HepG2 (cell line): ENCODE results near the gene MXRA7. TPM values are rescaled to one million over a fixed set of nuclear protein-coding genes. Genes with fewer than 3 reads are reported as not detected.

Source experiments
- CREB1 ChIP-seq, 2 experiments: fragments of 450-650 bp in 1 of 2; IDR thresholded peaks; 2 replicates each; pipeline ENCODE4 v1.6.1; 2016 to 2017; ENCODE audit warnings: control low read depth in 1 of 2, mild to moderate bottlenecking in 1 of 2, missing compliant biosample characterization in 1 of 2, missing genetic modification characterization in 1 of 2
- E2F1 ChIP-seq: sonication (generic); formaldehyde crosslinking; IDR thresholded peaks from 2 replicates; pipeline ENCODE4 v1.5.0; 2020; ENCODE audit warnings: missing genetic modification reagents
- HNF1B ChIP-seq: sonication (generic); formaldehyde crosslinking; IDR thresholded peaks from 2 replicates; pipeline ENCODE4 v1.5.1; 2020; ENCODE audit warnings: mild to moderate bottlenecking, moderate library complexity, missing genetic modification reagents
- HNRNPL ChIP-seq: fragments of 200-400 bp; formaldehyde crosslinking; IDR thresholded peaks from 2 replicates; pipeline ENCODE4 v1.6.1; 2017; ENCODE audit warnings: mild to moderate bottlenecking, low read depth, low read length
- KDM2A ChIP-seq: sonication (generic); formaldehyde crosslinking; IDR thresholded peaks from 2 replicates; pipeline ENCODE4 v1.4.0; 2020; ENCODE audit warnings: low read depth, missing genetic modification reagents, borderline replicate concordance
- PITX1 ChIP-seq: sonication (generic); formaldehyde crosslinking; IDR thresholded peaks from 2 replicates; pipeline ENCODE4 v1.5.1; 2020; ENCODE audit warnings: mild to moderate bottlenecking, missing genetic modification reagents
- RARA ChIP-seq: IDR thresholded peaks from 2 replicates; pipeline ENCODE4 v1.6.1; 2016; ENCODE audit warnings: missing genetic modification reagents, missing compliant biosample characterization
- SMAD9 ChIP-seq: sonication (generic); formaldehyde crosslinking; IDR thresholded peaks from 2 replicates; pipeline ENCODE4 v1.5.1; 2020; ENCODE audit warnings: mild to moderate bottlenecking, missing genetic modification reagents
- TBL1XR1 ChIP-seq: fragments of 150-350 bp; IDR thresholded peaks from 2 replicates; pipeline ENCODE4 v1.6.1; 2014; ENCODE audit warnings: borderline replicate concordance, low read length; ENCODE audit not compliant: partially characterized antibody
- TBP ChIP-seq: sonication (generic); formaldehyde crosslinking; IDR thresholded peaks from 2 replicates; pipeline ENCODE4 v1.5.0; 2020; ENCODE audit warnings: missing genetic modification reagents
- ZBTB10 ChIP-seq: sonication (generic); formaldehyde crosslinking; IDR thresholded peaks from 2 replicates; pipeline ENCODE4 v1.4.0; 2020; ENCODE audit warnings: missing genetic modification reagents, borderline replicate concordance
- ZBTB21 ChIP-seq: sonication (generic); formaldehyde crosslinking; IDR thresholded peaks from 2 replicates; pipeline ENCODE4 v1.4.0; 2020; ENCODE audit warnings: missing genetic modification reagents
- ZBTB8A ChIP-seq: sonication (generic); formaldehyde crosslinking; IDR thresholded peaks from 2 replicates; pipeline ENCODE4 v1.4.0; 2020; ENCODE audit warnings: mild to moderate bottlenecking, low read depth, missing genetic modification reagents, borderline replicate concordance
- ZNF17 ChIP-seq: sonication (generic); formaldehyde crosslinking; IDR thresholded peaks from 2 replicates; pipeline ENCODE4 v1.5.0; 2020; ENCODE audit warnings: mild to moderate bottlenecking, missing genetic modification reagents
- ZNF24 ChIP-seq: fragments of 450-650 bp; IDR thresholded peaks from 2 replicates; pipeline ENCODE4 v1.6.1; 2017; ENCODE audit warnings: antibody characterized with exemption, mild to moderate bottlenecking
- ZNF432 ChIP-seq: sonication (generic); formaldehyde crosslinking; IDR thresholded peaks from 2 replicates; pipeline ENCODE4 v1.5.0; 2020; ENCODE audit warnings: missing genetic modification reagents, mild to moderate bottlenecking, borderline replicate concordance
- ZNF510 ChIP-seq: sonication (generic); formaldehyde crosslinking; IDR thresholded peaks from 2 replicates; pipeline ENCODE4 v1.4.0; 2020; ENCODE audit warnings: low read depth, mild to moderate bottlenecking, missing genetic modification reagents
- ZNF660 ChIP-seq: sonication (generic); formaldehyde crosslinking; IDR thresholded peaks from 2 replicates; pipeline ENCODE4 v1.5.1; 2020; ENCODE audit warnings: mild to moderate bottlenecking, low read depth, missing genetic modification reagents, borderline replicate concordance
- ZNF678 ChIP-seq: sonication (generic); formaldehyde crosslinking; IDR thresholded peaks from 2 replicates; pipeline ENCODE4 v1.4.0; 2020; ENCODE audit warnings: mild to moderate bottlenecking, missing genetic modification reagents
- ZNF773 ChIP-seq: sonication (generic); formaldehyde crosslinking; IDR thresholded peaks from 2 replicates; pipeline ENCODE4 v1.4.0; 2020; ENCODE audit warnings: missing genetic modification reagents, borderline replicate concordance
- polyA plus RNA-seq, 8 experiments: library from polyadenylated mRNA; depleted of rRNA in 3 of 8; stranded (reverse) in 7 of 8; unstranded in 1 of 8; fragments of >200 nt; fragmentation: Illumina TruSeq in 4 of 8; extraction: Trizol in 4 of 8; gene quantifications; 2 replicates each; pipeline versions ENCODE4 v1.2.1 to v1.2.3, GENCODE V29; 2011 to 2016; ENCODE audit warnings: low read depth in 4 of 8, missing spikeins in 1 of 8, mixed read lengths in 1 of 8; ENCODE audit not compliant: insufficient read depth in 1 of 8
- total RNA-seq, 5 experiments: library from RNA; depleted of rRNA; stranded (reverse); fragments of >200 nt; fragmentation: Illumina TruSeq; extraction: Trizol; gene quantifications; 2 replicates each; pipeline ENCODE4 v1.2.3, GENCODE V29; 2016; ENCODE audit warnings: low read depth in 1 of 5
- TF ChIP-seq, protein P1 (sequence below): sonication (generic); formaldehyde crosslinking; IDR thresholded peaks from 2 replicates; pipeline ENCODE4 v1.9.0; 2021; ENCODE audit warnings: missing genetic modification reagents, mild to moderate bottlenecking, borderline replicate concordance

MXRA7 gene
- total and polyA plus RNA-seq, 2 of the 13 experiments (the other 11 are each of a cell fraction or from before 2014, with no cell fraction given): 44.8 to 112 TPM

GRCh38 chr17:76671123-76671911 is 39.4 kb downstream of the MXRA7 start (continued):
- TF ChIP-seq ZBTB21 (CRISPR knock-in tag) (0 out of 2 replicates have a peak, but pooled peaks have one; percentile 6), ZNF24 (no peak), TBP (CRISPR knock-in tag) (no peak), SMAD9 (CRISPR knock-in tag) (0 out of 2 replicates have a peak, but pooled peaks have one; percentile 48), E2F1 (CRISPR knock-in tag) (peak; percentile 62; the same call in 1 of the 2 replicates), KDM2A (CRISPR knock-in tag) (peak; percentile 87), PITX1 (CRISPR knock-in tag) (peak; percentile 97), ZBTB10 (no peak), ZNF678 (CRISPR knock-in tag) (no peak), ZNF660 (CRISPR knock-in tag) (no peak), ZNF432 (no peak), ZNF773 (CRISPR knock-in tag) (no peak), HNRNPL (peak; percentile 87), ZNF17 (no peak), RARA (CRISPR knock-in tag) (peak; percentile 69), ZBTB8A (CRISPR knock-in tag) (no peak), CREB1 (IDR thresholded peaks at IDR 0.05) (peak; percentile 90), CREB1 (CRISPR knock-in tag; IDR thresholded peaks at IDR 0.05) (peak; percentile 89), ZNF510 (CRISPR knock-in tag) (0 out of 2 replicates have a peak, but pooled peaks have one; percentile 21), TBL1XR1 (peak; percentile 23), HNF1B (CRISPR knock-in tag) (peak; percentile 90)
- TF ChIP-seq, protein P1, sequence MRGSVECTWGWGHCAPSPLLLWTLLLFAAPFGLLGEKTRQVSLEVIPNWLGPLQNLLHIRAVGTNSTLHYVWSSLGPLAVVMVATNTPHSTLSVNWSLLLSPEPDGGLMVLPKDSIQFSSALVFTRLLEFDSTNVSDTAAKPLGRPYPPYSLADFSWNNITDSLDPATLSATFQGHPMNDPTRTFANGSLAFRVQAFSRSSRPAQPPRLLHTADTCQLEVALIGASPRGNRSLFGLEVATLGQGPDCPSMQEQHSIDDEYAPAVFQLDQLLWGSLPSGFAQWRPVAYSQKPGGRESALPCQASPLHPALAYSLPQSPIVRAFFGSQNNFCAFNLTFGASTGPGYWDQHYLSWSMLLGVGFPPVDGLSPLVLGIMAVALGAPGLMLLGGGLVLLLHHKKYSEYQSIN: no peak
